Stimulated activated CD4-positive, alpha-beta T cell treated with anti-CD3 and anti-CD28 coated beads, Interleukin-1b, Interleukin-23, amount 100 ng/mL, for 24 hours (primary cell): Measurements from ENCODE around the gene COL9A3.

ENCODE experiments used
- DNase-seq, 4 experiments: peaks; one replicate each; pipeline ENCODE4 v3.0.0-alpha.2; 2020; ENCODE audit warnings: low read depth in 4 of 4, low spot score in 1 of 4

COL9A3 gene

DNA sequence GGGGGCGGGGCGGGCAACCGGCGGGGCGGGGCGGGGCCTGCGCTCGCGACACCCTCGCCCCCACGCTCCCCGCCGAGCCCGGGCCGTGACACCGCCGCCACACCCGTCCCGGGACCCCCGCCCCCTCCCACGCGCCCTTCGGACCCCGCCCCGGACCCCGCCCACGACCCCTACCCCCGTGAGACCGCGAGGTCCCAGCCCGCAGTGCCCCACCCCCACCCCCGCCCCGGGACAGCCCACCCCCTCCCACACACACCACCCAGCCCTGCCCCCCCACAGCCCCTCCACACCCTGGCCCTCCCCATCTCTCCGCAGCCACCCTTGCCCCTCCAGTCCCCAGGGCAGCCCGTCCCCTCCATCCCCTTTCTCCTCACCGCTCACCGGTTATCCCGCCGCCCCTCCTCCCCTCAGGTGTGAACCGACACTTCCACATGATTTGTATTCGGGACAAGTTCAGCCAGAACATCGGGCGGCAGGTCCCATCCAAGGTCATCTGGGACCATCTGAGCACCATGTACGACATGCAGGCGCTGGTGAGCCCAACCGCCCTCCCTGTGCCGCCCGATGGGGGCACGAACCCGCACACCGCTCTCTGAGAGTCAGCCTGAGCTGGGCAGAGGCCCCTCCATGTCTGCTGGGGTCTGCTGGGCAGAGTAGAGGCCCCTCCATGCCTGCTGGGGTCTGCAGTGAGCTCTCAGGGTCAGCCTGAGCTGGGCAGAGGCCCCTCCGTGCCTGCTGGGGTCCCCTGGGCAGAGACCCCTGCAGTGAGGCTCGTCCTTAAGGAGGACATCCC, 20.0 kb upstream of the COL9A3 start:
- DNase-seq, result no peak

GRCh38 chr20:62797671-62798532, 18.9 kb upstream of the COL9A3 start:
- DNase-seq, result no peak

DNA sequence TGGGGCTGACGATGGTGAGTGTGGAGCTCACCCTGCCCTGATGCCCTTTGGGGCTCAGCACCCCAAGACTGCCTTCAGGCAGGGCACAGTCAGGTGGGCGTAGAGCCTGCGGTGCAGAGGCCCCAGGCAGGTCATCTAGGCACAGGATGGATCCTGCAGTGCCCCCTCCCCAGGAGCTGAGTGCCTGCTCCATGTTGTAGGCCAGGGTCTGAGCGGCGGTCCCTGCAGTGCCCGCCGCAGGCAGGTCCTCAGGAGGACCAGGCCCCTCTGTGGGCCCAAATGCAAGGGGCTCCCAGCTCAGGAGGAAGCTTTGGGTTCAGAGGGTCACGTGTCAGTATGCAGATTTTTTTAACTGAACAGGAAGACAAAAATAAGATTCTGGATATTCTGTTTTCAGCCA, 17.8 kb upstream of the COL9A3 start:
- no peak for DNase-seq

GRCh38 chr20:62799459-62799858, 17.4 kb upstream of the COL9A3 start:
- no peak for DNase-seq

GRCh38 chr20:62799873-62800272, 17.0 kb upstream of the COL9A3 start:
- no peak for DNase-seq

DNA sequence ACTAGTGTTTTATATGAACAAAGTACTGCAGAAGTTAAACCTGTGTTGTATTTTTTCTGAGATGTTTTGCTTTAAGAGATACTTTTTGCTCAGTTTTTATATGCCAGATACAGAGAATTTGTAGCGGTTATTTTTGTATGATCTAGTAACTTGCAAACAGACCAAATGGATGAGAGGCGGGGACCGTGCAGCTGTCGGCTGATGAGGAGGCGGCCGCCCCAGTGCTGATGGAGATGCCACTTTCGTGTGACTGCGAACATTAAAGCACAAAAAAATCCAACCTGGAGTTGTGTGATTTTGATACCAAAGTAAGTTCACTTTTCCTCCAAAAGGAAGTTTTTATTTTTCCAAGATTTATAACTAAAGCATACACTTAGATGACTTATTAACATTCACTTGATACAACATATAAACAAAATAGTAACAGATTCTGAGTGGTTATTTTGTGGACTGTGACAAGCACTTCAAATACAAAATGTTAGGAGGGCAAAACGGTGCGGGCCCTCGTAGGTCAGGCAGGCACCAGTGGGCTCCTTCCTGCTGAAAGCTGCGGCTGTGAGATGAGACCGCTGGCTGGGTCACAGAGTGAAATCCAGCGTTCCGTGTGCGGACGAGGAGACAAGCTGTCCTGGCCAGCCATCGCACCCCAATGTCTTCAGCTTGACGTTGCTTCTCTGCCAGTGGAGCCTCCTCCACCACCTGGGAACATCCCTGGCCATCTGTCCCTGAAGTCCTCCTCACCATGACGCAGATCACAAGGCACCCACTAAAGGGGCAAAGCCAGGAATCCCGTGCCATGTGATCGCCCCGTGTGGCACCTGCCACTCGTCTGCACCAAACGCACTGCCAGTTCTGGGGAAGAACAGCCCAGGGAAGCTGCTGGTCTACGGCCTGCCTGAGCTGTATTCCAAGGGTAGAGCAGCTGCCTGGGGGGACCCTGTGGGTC, 16.3 kb upstream of the COL9A3 start:
- DNase-seq, result no peak

DNA sequence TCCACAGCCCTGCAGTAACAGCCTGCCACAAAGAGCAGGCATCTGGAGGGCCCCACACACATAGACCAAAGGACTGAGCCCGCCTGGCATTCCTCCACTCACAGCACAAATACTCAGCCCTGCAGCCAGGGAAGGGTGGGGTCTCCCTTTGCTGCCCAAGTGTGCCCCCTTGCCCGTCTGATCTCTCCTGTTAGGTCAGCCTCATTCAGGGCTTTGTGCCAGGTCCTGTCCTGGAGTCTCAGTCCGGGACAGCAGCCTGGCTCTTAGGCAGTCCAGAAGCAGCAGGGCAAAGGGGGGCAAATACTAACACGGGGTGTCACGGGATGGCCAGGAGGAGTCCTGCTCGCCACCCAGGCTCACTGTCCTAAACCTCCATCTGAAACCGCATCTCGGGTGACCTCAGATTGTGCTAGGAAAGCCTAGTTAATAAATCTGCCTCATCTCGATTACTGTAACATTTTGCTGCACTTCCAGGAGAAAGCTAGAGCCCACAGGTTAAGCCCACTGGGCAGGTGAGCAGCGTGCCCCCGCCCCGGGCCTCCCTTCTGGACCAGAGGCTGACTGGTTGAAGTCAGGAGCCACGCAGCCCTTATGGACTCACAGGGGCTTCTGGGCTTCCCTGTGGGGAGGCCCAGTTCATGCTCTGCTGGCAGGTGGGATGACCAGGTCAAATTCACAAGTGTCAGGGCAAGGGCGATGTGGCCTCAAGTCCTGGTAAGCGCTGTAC, 15.4 kb upstream of the COL9A3 start:
- DNase-seq, result no peak

DNA sequence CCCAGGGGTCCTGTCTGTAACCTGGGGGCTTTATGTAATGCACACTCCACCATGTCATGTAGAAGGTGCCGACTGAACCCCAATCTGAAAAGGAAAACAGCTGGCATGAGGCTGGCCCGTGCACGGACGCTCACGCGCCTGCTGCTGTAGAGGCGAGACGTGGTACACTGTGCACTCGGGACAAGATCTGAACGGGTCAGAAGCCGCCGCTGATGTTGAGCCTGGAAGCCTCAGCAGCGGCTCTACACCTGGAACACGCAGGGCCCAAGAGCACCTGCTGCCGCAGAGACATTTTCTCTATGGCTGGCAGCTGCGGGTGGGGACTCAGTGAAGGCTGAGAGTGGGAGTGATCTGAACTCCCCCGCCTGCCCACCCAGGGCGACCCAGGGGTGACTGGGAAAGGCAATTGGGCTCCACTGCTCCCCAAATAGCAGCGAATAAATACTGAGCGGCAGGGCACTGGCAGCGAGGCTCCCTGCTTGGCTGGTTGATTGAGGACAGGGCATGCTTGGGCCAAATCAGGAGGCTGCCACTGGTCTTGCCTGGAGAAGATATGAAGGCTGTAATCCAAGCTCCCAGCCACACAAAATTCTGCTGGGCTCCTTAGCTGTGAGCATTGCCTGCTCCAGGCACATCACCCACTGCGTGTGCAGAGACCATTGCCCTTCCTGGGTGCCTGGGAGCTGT, 14.7 kb upstream of the COL9A3 start:
- DNase-seq, result no peak

- no peak for DNase-seq
Measured at GRCh38 chr20:62804021-62804626, 12.7 kb upstream of the COL9A3 start.

DNA sequence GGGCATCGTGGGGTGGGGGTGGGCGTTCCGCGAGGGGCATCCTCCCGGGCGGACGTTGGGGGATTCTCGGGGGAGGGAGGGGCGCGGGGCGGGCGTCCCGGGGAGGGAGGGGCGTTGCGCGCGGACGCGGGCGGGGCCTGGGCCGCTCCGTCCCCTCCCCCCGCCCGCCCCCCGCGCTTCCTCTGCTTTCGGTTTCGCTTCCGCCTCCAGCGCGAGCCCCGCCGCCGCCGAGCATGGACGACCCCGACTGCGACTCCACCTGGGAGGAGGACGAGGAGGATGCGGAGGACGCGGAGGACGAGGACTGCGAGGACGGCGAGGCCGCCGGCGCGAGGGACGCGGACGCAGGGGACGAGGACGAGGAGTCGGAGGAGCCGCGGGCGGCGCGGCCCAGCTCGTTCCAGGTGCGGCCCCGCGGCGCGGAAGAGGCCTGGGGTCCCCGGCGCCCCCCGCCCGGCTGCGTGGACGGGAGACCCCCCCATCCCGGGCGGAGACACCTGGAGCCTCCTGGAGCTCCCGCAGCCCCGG, 12.2 kb upstream of the COL9A3 start, which contains the start of gene OGFR:
Gene OGFR (plus strand): TSS at position 209 of the 528 bp plus-strand sequence. CDS start 25 bp downstream, at position 234.
- peak; percentile 36 to 58 (median 49) for DNase-seq

DNA sequence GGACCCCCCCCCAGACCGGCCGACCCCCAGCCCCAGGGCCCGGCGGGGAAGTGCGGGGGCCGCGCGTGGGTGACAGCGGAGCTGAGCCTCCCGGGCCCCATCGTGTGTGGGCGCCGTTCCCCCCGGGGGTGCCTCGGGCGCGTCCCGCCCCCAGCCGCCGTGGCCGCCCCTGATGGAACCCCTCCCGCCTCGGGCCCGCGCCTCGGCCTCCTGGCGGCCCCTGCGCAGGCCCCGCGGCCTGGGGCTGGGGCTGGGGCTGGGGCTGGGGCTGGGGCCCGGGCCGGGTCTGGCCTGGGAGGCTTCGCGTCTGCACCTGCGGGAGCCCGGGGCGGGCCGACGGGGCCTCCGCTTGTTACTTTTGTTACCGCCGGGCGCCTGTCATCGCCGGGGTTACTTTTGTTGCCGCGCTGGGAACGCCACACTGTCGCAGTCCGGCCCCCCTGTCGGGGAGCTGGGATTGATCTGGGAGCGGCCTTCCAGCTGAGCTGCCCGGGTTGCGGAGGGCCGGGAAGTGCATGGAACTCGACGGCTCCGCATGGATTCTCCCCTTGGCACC, 11.6 kb upstream of the COL9A3 start:
- DNase-seq, result no peak

- no peak for DNase-seq
Measured at GRCh38 chr20:62805711-62806382, 11.0 kb upstream of the COL9A3 start.

DNA sequence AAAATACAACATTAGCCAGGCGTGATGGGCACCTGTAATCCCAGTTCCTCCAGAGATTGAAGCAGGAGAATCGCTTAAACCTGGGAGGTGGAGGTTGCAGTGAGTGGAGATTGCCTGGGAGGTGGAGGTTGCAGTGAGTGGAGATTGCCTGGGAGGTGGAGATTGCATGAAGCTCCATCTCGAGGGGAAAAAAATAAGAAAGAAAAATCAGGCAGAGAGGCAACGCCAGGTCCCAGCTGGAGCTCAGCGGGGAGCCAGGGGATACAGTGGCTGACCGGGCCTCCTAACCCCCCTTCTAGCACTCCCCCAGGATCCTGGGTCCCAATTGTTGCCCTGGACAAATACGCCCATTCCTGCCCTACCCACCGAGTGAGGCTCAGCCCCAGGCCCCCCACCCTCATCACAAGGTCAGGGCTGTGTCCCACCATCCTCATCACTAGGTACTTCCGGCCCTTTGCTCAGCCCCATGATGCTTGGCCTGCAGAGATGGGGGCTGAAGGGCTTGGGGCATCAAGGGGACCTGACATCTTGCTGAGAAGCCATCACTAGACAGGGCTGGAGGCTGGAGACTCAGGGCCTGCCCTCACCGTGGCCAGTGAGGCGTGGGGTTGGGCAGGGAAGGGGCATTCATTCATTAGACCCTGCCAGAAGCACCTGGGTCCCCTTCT, 10.3 kb upstream of the COL9A3 start:
- DNase-seq, result no peak

- DNase-seq, result no peak
Measured at GRCh38 chr20:62807444-62808210, 9.2 kb upstream of the COL9A3 start.

- DNase-seq, result peak; percentile 58 to 65 (median 59)
Measured at GRCh38 chr20:62808211-62808865, 8.5 kb upstream of the COL9A3 start.
